Activated CD8-positive, alpha-beta T cell treated with anti-CD3 and anti-CD28 coated beads, Interleukin-2, amount 10 ng/mL, durations not matched to agents 7 days and 5 days (primary cell): ENCODE measurements around the gene UFL1. TPM values are rescaled to one million over a fixed set of nuclear protein-coding genes. Genes with fewer than 3 reads are reported as not detected.
"Not testable (repeated sequence)": the region's sequence is repeated elsewhere in the genome, so short reads cannot be mapped to it uniquely, and the experiment has no call there.

Experiments
- ATAC-seq: fragments of 150-1000 bp; cut with Tn5 transposase; one replicate; pipeline ENCODE4 v1.10.0; 2021; ENCODE audit warnings: moderate library complexity
- CTCF ChIA-PET: fragments of 350-600 bp; sonication (Branson Sonifier 250); formaldehyde crosslinking; loops from one replicate; lab custom pipeline; 2021; ENCODE audit warnings: antibody characterized with exemption; lab: Charles Lee
- POLR2A ChIA-PET: fragments of 350-600 bp; sonication (Branson Sonifier 250); formaldehyde crosslinking; loops from one replicate; lab custom pipeline; 2021; ENCODE audit warnings: antibody characterized with exemption; lab: Charles Lee
- DNase-seq: peaks from one replicate; pipeline ENCODE4 v3.0.0-alpha.2; 2020
- H3K27ac Mint-ChIP-seq: one replicate; pipeline ENCODE4 v1.8.0; 2021; ENCODE audit warnings: mild to moderate bottlenecking, mixed read lengths
- H3K27me3 Mint-ChIP-seq: one replicate; pipeline ENCODE4 v1.8.0; 2021; ENCODE audit warnings: low read depth, mixed read lengths
- H3K36me3 Mint-ChIP-seq: one replicate; pipeline ENCODE4 v1.8.0; 2021; ENCODE audit warnings: low read depth, mixed read lengths
- H3K4me1 Mint-ChIP-seq: one replicate; pipeline ENCODE4 v1.8.0; 2021; ENCODE audit warnings: low read depth, mixed read lengths
- H3K4me3 Mint-ChIP-seq: one replicate; pipeline ENCODE4 v1.8.0; 2021; ENCODE audit warnings: mild to moderate bottlenecking, mixed read lengths
- H3K9me3 Mint-ChIP-seq: one replicate; pipeline ENCODE4 v1.8.0; 2022; ENCODE audit warnings: mixed read lengths; ENCODE audit not compliant: insufficient read depth
- total RNA-seq, 2 experiments: library from RNA; stranded (reverse); gene quantifications; one replicate each; pipeline ENCODE4 v1.2.3, GENCODE V29; 2021

UFL1 gene
- total RNA-seq, 2 experiments from 2014 or later: 14.3 to 15.8 TPM

DNA sequence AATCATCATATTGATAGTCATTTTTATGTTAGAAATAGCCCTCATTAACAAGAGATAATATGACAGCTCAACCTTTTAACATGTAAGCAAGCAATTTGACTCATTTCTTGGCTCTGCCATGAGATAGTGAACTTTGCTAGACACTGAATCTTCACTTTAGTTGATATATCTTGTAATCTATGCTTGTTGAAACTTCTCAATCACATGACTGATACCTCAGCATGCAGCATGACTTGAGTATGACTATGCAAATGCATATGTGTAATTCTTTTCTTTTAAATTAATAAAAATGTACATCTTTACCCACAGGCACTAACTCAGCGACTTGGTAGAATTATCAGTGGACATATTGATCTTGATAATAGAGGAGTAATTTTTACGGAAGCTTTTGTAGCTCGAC lies 6.6 kb downstream of the UFL1 start:
- Mint-ChIP-seq H3K4me3 (no peak overlapping the region), H3K9me3 (no peaks in the 10 kb centered on the region), H3K4me1 (peaks cover 8% of the 10 kb centered on the region), H3K36me3 (peaks cover 52% of the 10 kb centered on the region), H3K27ac (no peak overlapping the region), H3K27me3 (no peaks in the 10 kb centered on the region)
- no peak for ATAC-seq
- DNase-seq: no peak
- CTCF ChIA-PET: no interaction called here
- POLR2A ChIA-PET: no interaction called here

DNA sequence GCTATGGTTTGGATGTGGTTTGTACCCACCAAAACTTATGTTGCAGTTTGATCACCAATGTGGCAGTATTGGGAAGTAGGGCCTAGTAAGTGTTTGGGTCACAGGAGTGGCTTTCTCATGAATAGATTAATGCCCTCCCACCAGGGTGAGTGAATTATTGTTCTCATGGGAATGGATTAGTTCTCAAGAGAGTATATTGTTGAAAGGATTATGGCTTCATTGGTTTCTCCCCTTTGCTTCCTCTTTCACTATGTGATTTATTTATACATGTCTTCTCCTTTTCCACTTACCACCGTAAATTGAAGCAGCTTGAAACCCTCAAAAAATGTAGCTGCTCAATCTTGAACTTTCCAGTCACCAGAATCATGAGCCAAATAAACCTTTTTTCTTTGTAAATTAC lies 10.8 kb downstream of the UFL1 start:
- DNase-seq (no peak), ATAC-seq (no peak)
- H3K4me3 Mint-ChIP-seq: no peak overlapping the region
- ChIA-PET POLR2A (interaction anchor here (1.1 kb wide), 1 partner anchor 10 kb away, joined by 5 read pairs; the partner anchor contains the start of gene UFL1), CTCF (interaction anchor here (1.3 kb wide), 1 partner anchor 13 kb away, joined by 3 read pairs; no protein-coding TSS in a partner anchor)
- H3K27ac Mint-ChIP-seq: no peak overlapping the region
- no peaks in the 10 kb centered on the region for H3K9me3 Mint-ChIP-seq
- H3K4me1 Mint-ChIP-seq: peaks cover 8% of the 10 kb centered on the region
- peaks cover 44% of the 10 kb centered on the region for H3K36me3 Mint-ChIP-seq
- no peaks in the 10 kb centered on the region for H3K27me3 Mint-ChIP-seq

DNA sequence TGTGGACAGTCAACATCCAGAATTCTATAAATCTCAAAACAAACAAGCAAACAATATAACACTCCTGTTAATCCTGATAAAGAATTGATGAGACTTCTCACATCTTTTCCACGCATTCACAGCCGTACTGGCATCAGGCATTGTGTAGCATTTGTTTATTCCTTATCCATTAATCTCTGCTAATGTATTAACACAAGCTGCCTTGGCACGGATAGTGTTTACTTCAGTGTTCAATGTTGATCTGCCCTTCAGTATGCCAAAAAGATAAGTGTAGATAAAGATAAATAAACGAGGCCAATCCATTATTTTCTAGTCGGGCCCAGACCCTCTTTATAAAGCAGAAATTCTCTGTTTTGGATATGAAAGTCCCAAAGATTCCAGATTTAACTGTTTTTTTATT lies 16.1 kb downstream of the UFL1 start:
- Mint-ChIP-seq H3K9me3 (no peaks in the 10 kb centered on the region), H3K27ac (no peak overlapping the region), H3K4me1 (no peaks in the 10 kb centered on the region), H3K4me3 (no peak overlapping the region), H3K36me3 (peaks cover 27% of the 10 kb centered on the region), H3K27me3 (no peaks in the 10 kb centered on the region)
- ATAC-seq (no peak), DNase-seq (no peak)
- ChIA-PET CTCF (no interaction called here), POLR2A (no interaction called here)

DNA sequence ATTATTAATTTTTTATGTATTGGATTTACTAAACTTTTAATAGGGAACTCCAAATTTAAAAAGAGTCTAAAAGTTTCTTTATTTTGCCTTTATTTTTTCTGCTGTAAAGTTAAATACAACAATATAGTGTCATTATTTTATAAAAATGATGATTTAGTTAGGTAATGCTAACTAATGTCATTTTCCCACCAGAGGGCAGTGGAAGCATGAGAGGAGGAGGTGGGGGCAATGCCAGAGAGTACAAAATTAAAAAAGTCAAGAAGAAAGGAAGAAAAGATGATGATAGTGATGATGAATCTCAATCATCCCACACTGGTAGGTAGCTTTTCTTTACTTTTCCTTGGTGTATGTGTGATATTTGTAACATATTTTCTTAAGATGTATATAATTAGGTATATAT lies 21.1 kb downstream of the UFL1 start:
- Mint-ChIP-seq H3K4me3 (no peak overlapping the region), H3K9me3 (no peaks in the 10 kb centered on the region), H3K4me1 (no peaks in the 10 kb centered on the region), H3K27me3 (no peaks in the 10 kb centered on the region), H3K36me3 (peaks cover 43% of the 10 kb centered on the region), H3K27ac (no peak overlapping the region)
- no peak for DNase-seq
- CTCF ChIA-PET: interaction anchor here (0.6 to 1.5 kb wide), 3 partner anchors 311 to 517 kb away, joined by 3 to 7 read pairs (median 4); no protein-coding TSS in a partner anchor
- no peak for ATAC-seq
- POLR2A ChIA-PET: no interaction called here

DNA sequence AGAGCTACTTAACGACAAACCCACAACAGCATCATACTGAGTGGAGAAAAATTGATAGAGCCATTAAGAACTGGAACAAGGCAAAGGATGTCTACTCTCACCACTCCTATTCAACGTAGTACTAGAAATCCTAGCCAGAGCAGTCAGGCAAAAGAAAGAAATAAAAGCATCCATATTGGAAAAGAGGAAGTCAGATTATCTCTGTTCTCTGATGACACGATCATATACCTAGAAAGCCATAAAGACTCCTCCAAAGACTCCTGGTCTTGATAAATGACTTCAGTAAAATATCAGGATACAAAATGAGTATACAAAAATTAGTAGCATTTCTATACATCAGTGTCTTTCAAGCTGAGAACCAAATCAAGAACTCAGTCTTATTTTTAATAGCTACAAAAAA lies 24.3 kb downstream of the UFL1 start:
- Mint-ChIP-seq H3K36me3 (peaks cover 47% of the 10 kb centered on the region), H3K9me3 (no peaks in the 10 kb centered on the region), H3K27me3 (no peaks in the 10 kb centered on the region), H3K4me1 (no peaks in the 10 kb centered on the region), H3K27ac (no peak overlapping the region), H3K4me3 (no peak overlapping the region)
- DNase-seq (no peak), ATAC-seq (no peak)
- ChIA-PET CTCF (interaction anchor here (1.2 kb wide), 1 partner anchor 513 kb away, joined by 3 read pairs; no protein-coding TSS in a partner anchor), POLR2A (no interaction called here)

DNA sequence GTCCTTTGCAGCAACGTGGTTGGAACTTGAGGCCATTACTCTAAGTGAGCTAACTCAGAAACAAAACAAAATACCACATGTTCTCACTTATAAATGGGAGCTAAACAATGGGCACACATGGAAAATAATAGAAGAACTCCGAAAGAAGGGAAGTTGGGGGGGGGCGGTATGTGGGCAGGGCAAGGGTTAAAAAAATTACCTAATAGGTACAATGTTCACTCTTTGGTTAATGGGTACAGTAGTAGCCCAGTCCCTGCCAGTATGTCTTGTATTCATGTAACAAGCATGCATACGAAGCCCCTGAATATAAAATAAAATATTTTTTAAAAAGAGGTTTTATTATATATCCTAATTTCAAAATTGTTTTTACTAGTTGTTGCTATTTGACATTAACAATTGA lies 26.0 kb downstream of the UFL1 start:
- no peaks in the 10 kb centered on the region for H3K4me1 Mint-ChIP-seq
- no peak overlapping the region for H3K27ac Mint-ChIP-seq
- CTCF ChIA-PET: interaction anchor here (0.6 kb wide), 1 partner anchor 639 kb away, joined by 3 read pairs; no protein-coding TSS in a partner anchor
- H3K9me3 Mint-ChIP-seq: no peaks in the 10 kb centered on the region
- ATAC-seq (no peak), DNase-seq (no peak)
- H3K27me3 Mint-ChIP-seq: no peaks in the 10 kb centered on the region
- peaks cover 51% of the 10 kb centered on the region for H3K36me3 Mint-ChIP-seq
- POLR2A ChIA-PET: no interaction called here
- H3K4me3 Mint-ChIP-seq: no peak overlapping the region

DNA sequence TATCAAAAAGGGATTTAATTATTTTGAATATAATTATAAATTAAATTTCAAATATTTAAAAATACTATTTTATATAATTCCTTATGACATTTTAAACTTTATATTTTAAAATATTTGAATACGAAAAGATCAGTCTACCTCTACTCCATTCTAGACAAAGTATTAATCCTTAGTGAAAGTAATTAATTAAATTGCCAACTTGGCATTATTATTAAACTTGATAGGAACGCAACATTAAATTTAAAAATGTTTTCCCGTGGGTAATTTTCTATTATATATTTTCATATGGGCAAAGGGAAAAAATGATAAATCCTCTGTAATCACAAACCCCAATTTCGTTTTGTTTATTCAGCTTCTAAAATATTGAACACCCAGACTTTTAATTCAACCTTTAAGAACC lies 33.0 kb downstream of the UFL1 start:
- CTCF ChIA-PET: no interaction called here
- no peaks in the 10 kb centered on the region for H3K4me1 Mint-ChIP-seq

DNA sequence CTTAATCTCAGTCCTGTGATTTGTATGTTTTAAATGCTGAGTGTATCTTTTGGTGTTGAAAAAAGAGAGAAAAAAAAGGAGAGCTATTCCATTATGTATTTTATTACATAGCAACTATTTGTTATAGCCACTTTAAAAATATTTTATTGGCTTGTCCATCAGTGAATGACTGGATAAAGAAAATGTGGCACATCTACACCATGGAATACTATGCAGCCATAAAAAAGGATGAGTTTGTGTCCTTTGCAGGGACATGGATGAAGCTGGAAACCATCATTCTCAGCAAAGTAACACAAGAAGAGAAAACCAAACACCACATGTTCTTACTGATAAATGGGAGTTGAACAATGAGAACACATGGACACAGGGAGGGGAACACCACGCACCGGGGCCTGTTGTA lies 38.1 kb downstream of the UFL1 start:
- POLR2A ChIA-PET, H3K9me3 Mint-ChIP-seq, CTCF ChIA-PET, DNase-seq, ATAC-seq, H3K4me1 Mint-ChIP-seq, H3K27ac Mint-ChIP-seq, H3K4me3 Mint-ChIP-seq: not testable (repeated sequence)
- peaks cover 18% of the 10 kb centered on the region for H3K27me3 Mint-ChIP-seq
- H3K36me3 Mint-ChIP-seq: peaks cover 11% of the 10 kb centered on the region

More for the DNA sequence above, 33.0 kb downstream of the UFL1 start:
- no peak for DNase-seq
- no peak overlapping the region for H3K4me3 Mint-ChIP-seq
- no peak overlapping the region for H3K27ac Mint-ChIP-seq
- no peak for ATAC-seq
- H3K36me3 Mint-ChIP-seq: peaks cover 43% of the 10 kb centered on the region
- POLR2A ChIA-PET: no interaction called here
- H3K27me3 Mint-ChIP-seq: no peaks in the 10 kb centered on the region
- H3K9me3 Mint-ChIP-seq: no peaks in the 10 kb centered on the region

DNA sequence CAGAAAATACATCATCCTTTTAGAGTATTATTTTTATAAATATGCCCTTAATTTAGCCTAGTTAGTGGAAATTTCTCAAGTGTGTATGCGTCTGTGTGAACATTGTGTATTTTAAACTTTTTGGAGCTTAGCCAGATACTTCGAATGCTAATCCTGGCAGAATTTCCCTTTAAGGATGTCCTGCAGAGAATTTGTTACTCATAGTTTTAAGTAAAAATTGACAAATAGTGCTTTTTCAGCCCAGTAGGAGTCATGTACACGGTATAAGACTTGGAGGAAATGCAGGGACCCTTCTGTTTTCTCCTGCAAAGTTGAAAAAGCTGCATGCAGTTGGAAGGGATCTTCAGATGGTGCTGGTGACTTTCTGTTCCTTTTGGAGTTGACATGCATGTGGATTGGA lies 41.3 kb downstream of the UFL1 start, which contains the start of gene FHL5:
Gene FHL5 (plus strand): TSS at position 243 of the 400 bp plus-strand sequence. CDS start 40,486 bp downstream, outside the sequence.
- H3K4me1 Mint-ChIP-seq: no peaks in the 10 kb centered on the region
- peaks cover 27% of the 10 kb centered on the region for H3K27me3 Mint-ChIP-seq
- DNase-seq: no peak
- no peak within 1 kb of the TSS for H3K27ac Mint-ChIP-seq
- H3K36me3 Mint-ChIP-seq: no peaks in the 10 kb centered on the region
- H3K4me3 Mint-ChIP-seq: no peak within 1 kb of the TSS
- ATAC-seq: no peak
- ChIA-PET POLR2A (no interaction called here), CTCF (no interaction called here)
- H3K9me3 Mint-ChIP-seq: no peaks in the 10 kb centered on the region

DNA sequence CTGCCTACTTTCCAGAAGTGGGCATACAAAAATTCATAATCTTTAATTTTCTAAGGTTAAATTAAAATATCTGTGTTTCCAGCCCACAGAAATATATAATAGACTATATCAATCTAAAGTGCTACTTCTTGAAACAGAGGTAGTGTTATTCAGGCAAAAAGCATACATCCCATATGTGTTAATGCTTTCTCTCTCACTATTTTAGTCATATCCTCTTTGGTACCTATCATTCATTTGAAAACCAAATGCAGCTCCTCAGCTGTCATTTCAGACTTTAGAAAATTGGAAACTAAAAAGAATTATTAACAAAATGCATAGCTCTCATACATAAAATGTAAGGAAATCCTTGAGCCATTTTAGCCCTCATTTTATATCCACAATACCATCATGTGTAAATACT lies 42.2 kb downstream of the UFL1 start:
- no peaks in the 10 kb centered on the region for H3K4me1 Mint-ChIP-seq
- ATAC-seq (no peak), DNase-seq (no peak)
- H3K27ac Mint-ChIP-seq: no peak overlapping the region
- H3K9me3 Mint-ChIP-seq: no peaks in the 10 kb centered on the region
- ChIA-PET CTCF (no interaction called here), POLR2A (no interaction called here)
- H3K36me3 Mint-ChIP-seq: no peaks in the 10 kb centered on the region
- no peak overlapping the region for H3K4me3 Mint-ChIP-seq
- peaks cover 31% of the 10 kb centered on the region for H3K27me3 Mint-ChIP-seq

DNA sequence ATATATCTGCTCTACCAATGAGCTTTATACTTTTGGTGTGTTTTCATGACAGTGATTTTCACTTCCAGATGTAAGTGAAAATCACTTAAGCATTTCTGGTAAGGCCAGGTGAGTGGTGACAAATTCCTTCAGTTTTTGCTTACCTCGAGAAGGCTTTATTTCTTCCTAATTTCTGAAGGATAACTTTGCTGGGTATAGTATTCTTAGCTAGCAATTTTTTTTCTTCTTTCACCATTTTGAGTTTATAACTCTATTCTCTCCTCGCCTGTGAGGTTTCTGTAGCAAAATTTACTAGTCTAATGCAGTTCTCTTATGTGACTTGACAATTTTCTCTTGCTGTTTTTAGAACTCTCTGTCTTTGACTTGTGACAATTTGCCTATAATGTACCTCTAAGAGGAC lies 48.4 kb downstream of the UFL1 start:
- Mint-ChIP-seq H3K27ac (no peak overlapping the region), H3K4me1 (no peaks in the 10 kb centered on the region), H3K27me3 (peaks cover 14% of the 10 kb centered on the region), H3K9me3 (peaks cover 16% of the 10 kb centered on the region), H3K36me3 (no peaks in the 10 kb centered on the region), H3K4me3 (no peak overlapping the region)
- DNase-seq (no peak), ATAC-seq (no peak)
- ChIA-PET CTCF (no interaction called here), POLR2A (no interaction called here)

DNA sequence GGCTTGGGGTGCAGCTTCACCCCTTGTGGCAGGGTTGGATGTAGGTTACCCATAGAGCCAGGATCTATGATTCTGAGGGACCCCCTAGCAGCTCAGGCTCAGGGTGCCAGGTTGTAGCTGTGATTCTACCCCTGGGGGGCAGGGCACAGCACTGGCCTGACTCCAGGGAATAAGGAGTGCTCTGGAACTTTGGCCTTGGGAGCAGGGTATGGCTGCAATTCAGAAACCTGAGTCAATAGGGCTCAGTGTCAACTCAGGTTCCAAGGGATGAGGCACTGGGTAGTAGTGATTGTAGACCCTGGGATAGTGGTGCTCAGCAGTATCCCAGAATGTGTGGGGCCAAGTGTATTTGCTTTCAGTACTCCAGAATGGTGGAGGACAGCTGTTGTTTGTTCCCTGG lies 49.9 kb downstream of the UFL1 start:
- Mint-ChIP-seq H3K27ac (no peak overlapping the region), H3K4me3 (no peak overlapping the region), H3K4me1 (no peaks in the 10 kb centered on the region), H3K27me3 (peaks cover 12% of the 10 kb centered on the region), H3K9me3 (peaks cover 16% of the 10 kb centered on the region), H3K36me3 (no peaks in the 10 kb centered on the region)
- ATAC-seq (no peak), DNase-seq (no peak)
- ChIA-PET CTCF (no interaction called here), POLR2A (no interaction called here)

DNA sequence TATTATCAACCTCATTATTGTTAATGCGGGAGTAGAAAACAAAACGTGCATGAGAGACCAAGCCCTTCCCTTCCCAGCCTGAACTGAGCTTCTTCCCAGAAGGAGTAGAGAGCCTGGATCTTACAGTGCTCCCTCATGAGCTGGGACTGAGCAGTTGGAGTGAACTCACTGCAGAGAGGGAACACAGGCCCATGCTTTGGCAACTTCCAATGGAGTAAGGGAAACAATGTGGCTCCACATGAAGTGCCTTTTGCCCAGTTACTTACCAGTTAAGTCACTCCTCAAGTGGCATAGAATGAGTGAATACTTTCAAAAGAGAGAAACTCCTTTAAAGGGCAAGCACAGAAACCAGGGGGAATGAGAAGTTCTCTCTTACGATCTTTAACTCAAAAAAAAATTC lies 53.8 kb downstream of the UFL1 start:
- ChIA-PET CTCF (no interaction called here), POLR2A (no interaction called here)
- peaks cover 12% of the 10 kb centered on the region for H3K9me3 Mint-ChIP-seq
- H3K4me1 Mint-ChIP-seq: no peaks in the 10 kb centered on the region
- no peak overlapping the region for H3K4me3 Mint-ChIP-seq
- H3K36me3 Mint-ChIP-seq: no peaks in the 10 kb centered on the region
- H3K27ac Mint-ChIP-seq: no peak overlapping the region
- H3K27me3 Mint-ChIP-seq: peaks cover 18% of the 10 kb centered on the region
- DNase-seq (no peak), ATAC-seq (no peak)
